Kidney epithelial cell (primary cell): ENCODE measurements around the gene ZNF804B. TPM values are rescaled to one million over a fixed set of nuclear protein-coding genes. Genes with fewer than 3 reads are reported as not detected.

Source experiments
- DNase-seq: peaks from one replicate; pipeline ENCODE4 v3.0.0-alpha.2; 2010; ENCODE audit warnings: low read depth
- H3K27me3 ChIP-seq: 2 replicates; pipeline ENCODE4 v1.6.0; 2011; ENCODE audit warnings: low read length; ENCODE audit not compliant: control insufficient read depth, insufficient read depth
- H3K36me3 ChIP-seq: 2 replicates; pipeline ENCODE4 v1.5.1; 2011; ENCODE audit warnings: low read length; ENCODE audit not compliant: control insufficient read depth, insufficient read depth
- H3K4me3 ChIP-seq: 2 replicates; pipeline ENCODE4 v1.5.1; 2011; ENCODE audit warnings: low read depth, mild to moderate bottlenecking, control low read depth, low read length
- total RNA-seq: library from RNA; depleted of rRNA; stranded (reverse); fragments of >200 nt; gene quantifications from 2 replicates; pipeline ENCODE4 v1.2.3, GENCODE V29; 2015
- TF ChIP-seq, protein P1 (sequence below): IDR thresholded peaks from 2 replicates; pipeline ENCODE4 v1.5.1; 2011; ENCODE audit warnings: mild to moderate bottlenecking, moderate library complexity, low read length, control low read depth, inconsistent platforms; ENCODE audit not compliant: insufficient read depth, poor library complexity, severe bottlenecking

The ZNF804B gene
- total RNA-seq, 1 donor from 2014 or later, result not detected

DNA sequence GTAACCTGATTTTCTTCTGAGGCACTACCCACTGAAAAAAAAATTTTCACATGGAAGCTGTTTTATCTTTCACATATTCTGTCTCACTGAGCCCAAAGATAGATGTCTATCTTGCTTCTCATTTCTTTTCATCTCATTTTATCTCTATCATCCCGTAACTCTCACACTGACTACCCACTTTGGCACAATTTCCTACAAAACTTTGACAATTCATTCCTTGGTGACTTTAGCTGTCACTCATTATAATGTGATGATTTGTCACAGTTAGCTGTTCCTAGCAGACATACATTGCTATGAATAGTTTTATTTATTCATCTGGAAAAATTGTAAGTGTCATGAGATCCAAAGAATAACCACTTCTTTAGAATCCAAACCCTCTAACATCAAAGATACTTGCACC is 625.9 kb downstream of the ZNF804B start:
- no peak for DNase-seq
- no peaks in the 10 kb centered on the region for H3K27me3 ChIP-seq
- TF ChIP-seq, protein P1, sequence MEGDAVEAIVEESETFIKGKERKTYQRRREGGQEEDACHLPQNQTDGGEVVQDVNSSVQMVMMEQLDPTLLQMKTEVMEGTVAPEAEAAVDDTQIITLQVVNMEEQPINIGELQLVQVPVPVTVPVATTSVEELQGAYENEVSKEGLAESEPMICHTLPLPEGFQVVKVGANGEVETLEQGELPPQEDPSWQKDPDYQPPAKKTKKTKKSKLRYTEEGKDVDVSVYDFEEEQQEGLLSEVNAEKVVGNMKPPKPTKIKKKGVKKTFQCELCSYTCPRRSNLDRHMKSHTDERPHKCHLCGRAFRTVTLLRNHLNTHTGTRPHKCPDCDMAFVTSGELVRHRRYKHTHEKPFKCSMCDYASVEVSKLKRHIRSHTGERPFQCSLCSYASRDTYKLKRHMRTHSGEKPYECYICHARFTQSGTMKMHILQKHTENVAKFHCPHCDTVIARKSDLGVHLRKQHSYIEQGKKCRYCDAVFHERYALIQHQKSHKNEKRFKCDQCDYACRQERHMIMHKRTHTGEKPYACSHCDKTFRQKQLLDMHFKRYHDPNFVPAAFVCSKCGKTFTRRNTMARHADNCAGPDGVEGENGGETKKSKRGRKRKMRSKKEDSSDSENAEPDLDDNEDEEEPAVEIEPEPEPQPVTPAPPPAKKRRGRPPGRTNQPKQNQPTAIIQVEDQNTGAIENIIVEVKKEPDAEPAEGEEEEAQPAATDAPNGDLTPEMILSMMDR, result no peak
- H3K4me3 ChIP-seq, result no peak overlapping the region
- no peaks in the 10 kb centered on the region for H3K36me3 ChIP-seq

Other genes with a start within 250 kb of the ZNF804B start
- gene TEX47, start 36.0 kb downstream of the ZNF804B start, total RNA-seq, result not detected in 2 replicates